Measurements from ENCODE around the gene RALGAPA2. TPM values are rescaled to one million over a fixed set of nuclear protein-coding genes. Genes with fewer than 3 reads are reported as not detected.
"Not testable (repeated sequence)": the region's sequence is repeated elsewhere in the genome, so short reads cannot be mapped to it uniquely, and the experiment has no call there.

Gene RALGAPA2
- total RNA-seq, 1 donor from 2014 or later, result 15.9 TPM

DNA sequence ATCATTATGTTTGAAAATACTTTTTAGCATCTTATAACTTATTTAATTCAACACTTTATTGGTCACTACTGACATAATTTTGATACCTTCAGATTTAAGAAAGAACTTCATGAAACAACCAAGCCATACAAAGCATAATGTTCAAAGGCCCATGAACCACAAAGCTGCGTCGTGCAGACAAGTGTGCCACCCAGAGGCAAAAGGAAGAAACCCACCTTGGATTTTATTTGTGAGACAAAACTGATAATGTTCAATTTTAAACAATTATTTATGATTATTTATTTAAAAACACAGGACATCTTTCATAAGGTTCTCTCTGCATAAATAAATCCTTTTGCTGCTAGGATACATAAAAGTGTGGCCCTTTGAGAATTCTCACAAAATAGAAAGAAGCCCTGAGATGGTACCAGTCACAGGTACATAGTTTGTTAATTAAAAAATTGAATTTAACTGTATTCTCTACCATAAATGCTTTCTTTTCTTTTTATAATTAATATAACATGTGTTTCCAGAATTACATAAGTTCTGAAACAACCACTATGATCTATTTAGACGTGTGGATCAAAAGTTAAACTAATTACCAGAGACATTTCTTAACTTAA is 143.7 kb downstream of the RALGAPA2 start:
- peak; percentile 44 for ATAC-seq

DNA sequence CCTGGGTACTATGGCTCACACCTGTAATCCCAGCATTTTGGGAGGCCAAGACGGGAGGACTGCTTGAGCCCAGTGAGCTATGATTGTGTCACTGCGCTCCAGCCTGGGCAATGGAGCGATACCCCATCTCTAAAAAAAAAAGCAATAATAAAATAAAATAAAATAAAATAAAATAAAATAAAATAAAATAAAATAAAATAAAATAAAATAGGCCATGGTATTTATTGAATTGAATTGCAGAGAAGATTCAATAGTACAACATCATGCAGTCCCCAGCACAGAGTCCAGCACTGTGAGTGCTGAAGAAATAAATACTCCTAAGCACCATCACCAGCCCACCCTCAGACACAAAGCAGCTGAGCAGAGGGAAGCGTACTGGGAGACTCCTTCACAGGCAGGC is 144.7 kb downstream of the RALGAPA2 start:
- ATAC-seq, result no peak

DNA sequence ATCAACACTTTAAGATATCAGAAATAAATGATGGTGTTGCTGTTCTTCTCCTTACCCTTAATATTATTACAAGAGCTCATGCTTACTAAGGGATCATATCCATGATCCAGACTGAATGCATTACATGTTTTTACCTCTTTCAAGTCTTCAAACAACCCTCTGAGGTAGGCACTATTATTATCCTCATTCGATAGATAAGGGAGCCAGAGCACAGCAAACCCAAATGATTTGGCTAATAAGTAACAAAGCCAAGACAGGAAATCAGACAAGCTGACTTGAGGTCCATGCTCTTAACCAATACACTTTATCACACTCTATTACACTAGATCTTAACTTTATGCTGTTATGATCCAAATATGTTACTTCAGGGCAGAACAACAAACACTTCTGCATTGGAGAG is 145.9 kb downstream of the RALGAPA2 start:
- ATAC-seq, result no peak

DNA sequence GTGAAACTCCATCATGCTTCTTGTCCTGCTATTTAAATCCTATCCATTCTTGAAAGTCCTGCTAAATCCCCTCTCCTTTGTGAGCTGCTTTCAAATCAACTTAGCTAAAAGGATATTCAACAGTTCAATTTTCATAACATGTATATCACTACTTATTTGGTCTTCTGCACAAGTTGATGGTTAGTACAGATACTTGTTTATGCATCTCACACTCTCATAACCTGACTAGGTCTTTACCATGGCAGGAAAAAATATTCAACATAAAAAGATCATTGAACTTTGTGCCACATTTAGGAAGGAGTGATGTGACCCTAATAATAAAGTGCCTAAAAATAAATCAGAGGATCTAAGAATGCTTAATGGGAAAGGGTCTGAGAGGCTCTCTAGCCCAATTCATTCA is 148.2 kb downstream of the RALGAPA2 start:
- ATAC-seq, result no peak

- no peak for ATAC-seq
These were observed 149.9 kb downstream of the RALGAPA2 start for GRCh38 chr20:20562507-20562906.

- no peak for ATAC-seq
These were observed 150.6 kb downstream of the RALGAPA2 start for GRCh38 chr20:20561841-20562240.

GRCh38 chr20:20561172-20561571 is 151.3 kb downstream of the RALGAPA2 start:
- ATAC-seq, result no peak

DNA sequence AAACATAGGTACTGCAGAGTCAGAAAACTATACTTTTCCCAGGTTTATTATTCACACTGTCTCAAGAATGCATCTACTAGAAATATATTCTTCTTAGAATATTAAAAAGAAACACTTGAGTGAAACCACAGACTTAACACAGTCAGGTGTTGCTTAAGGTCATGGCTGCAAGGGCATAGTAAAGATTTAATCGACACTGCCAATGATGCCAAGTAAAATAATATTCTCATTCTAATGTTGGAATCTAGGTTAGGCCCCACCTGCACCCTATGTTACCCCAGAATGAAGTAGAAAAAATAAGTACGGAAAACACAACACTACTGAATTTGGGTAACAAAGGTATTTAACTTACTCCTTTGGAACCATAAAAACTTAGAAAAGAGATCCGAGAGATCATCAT is 155.0 kb downstream of the RALGAPA2 start:
- no peak for ATAC-seq

- ATAC-seq, result no peak
These were observed 156.6 kb downstream of the RALGAPA2 start for GRCh38 chr20:20555838-20556237.

DNA sequence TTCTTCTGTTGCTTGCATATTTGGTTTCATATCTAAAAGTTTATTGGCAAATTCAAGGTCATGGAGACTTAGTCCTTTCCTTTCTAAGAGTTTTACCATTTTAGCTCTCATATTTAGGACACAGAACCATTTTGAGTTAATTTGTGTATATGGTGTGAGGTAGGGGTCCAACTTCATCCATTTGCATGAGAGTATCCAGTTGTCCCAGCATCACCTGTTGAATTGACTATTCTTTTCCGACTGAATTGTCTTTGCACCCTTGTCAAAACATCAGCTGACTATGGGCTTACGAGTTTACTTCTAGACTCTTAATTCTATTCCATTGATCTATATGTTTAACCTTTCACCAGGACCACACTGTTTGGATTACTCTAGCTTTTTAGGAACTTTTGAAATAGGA is 157.5 kb downstream of the RALGAPA2 start:
- ATAC-seq, result no peak

DNA sequence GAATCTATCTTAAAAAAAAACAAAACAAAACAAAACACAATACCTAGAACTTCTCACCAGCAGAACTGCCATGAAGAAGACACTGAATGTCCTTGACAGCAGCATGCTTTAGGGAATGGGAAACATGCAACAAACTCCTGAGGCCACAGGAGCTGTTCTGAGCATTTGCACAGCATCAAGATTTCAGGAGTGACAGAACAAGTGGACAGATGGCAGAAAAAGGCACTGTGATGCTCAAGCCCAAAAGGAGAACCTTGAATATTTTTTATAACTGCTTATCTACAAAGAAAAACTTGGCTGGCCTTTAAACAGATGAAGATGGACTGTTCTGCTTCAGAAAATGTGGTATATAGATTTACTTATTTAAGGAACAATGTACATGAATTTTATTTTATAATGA is 158.9 kb downstream of the RALGAPA2 start:
- ATAC-seq, result no peak

GRCh38 chr20:20552076-20552475 is 160.4 kb downstream of the RALGAPA2 start:
- ATAC-seq, result no peak

DNA sequence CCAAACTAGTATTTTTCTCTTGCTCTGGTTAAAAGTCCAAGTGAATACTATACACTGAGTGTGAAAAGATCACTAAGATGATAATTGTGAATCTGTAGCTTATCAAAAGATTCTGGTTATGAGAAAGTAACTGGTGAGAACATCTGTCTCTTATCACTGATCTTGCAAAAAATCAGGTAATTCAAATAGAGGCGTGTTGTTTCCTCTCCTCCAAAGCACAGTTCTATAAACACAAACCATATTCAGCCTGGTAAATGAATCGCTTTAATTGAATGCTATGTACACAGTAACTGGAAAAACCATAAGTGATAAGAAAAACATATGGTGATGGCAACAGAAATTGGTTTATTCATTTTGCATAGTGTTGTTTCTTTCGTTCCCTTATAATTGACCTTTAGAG is 161.0 kb downstream of the RALGAPA2 start:
- ATAC-seq, result no peak

DNA sequence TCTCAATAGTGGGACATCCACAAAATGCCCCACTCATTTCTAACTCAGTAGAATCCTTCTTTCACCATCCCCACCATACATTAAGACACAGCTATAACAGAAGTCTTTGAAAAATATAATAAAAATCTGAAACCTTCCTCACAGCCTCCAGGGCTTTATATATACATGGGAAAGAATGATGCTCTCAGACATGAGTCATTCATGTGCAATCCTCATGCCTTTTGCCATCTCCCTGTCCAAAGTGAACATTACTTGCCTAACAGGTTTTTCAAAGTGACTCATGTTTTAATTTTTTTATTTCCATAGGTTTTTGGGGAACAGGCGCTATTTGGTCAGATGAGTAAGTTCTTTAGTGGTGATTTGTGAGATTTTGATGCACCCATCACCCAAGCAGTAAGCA is 162.7 kb downstream of the RALGAPA2 start:
- ATAC-seq, result peak; percentile 89

DNA sequence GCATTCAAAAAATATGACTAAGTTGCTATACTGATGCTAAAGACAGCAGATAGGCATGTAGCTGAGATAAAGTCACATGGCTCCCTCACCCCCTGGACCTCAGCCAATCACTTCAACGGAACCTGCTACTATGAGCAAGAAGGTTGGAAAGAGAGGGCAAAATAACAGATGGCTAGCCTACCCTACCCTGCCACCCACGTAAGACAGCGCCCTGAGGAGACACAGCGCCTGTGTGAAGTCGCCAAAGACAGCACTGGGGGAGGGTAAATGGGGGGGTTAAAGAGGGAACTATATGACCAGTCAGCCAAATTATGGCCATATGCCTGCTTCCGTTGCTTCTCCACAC is 163.2 kb downstream of the RALGAPA2 start:
- ATAC-seq, result peak; percentile 32

DNA sequence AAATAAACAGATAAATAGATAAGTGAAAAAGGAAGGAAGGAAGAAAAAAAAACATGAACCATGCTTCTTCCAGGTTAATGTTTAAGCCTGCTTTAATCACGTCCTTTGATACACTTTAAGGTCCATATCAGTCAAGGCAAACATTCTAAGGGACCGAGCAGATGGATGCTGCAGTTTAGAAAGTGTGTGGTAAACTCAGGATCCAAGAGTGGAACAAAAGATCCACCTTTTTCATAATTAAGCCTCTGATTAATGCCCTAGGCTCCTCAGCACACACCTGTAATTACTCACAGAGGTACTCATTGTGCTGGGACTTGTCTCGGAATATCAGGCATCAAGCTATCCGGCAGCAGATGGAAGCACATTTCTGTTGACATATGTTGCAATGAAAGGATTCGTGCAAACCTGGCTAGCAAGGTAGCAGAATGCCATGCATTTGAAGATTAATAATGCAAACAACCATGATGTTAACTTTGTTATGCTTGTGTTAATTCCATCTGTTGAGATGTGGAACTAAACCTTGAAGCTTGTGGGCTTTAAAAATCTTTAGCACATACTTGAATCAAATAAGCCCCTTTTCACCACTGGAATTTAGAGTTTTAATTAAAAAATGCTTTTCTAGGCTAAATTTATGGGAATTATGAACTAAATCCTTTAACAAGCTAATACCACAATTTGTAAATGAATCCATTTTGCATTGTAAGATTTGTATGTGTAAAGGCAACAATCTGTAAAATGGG is 163.7 kb downstream of the RALGAPA2 start:
- peak; percentile 97 for ATAC-seq

- ATAC-seq, result no peak
These were observed 164.6 kb downstream of the RALGAPA2 start for GRCh38 chr20:20547876-20548266.

- no peak for ATAC-seq
These were observed 165.1 kb downstream of the RALGAPA2 start for GRCh38 chr20:20547221-20547875.

GRCh38 chr20:20546402-20546801 is 166.0 kb downstream of the RALGAPA2 start:
- peak; percentile 28 for ATAC-seq

DNA sequence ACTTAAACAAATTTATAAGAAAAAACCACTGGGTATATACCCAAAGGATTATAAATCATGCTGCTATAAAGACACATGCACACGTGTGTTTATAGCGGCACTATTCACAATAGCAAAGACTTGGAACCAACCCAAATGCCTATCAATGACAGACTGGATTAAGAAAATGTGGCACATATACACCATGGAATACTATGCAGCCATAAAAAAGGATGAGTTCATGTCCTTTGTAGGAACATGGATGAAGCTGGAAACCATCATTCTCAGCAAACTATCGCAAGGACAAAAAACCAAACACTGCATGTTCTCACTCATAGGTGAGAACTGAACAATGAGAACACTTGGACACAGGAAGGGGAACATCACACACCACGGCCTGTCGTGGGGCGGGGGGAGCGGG is 169.1 kb downstream of the RALGAPA2 start:
- ATAC-seq, result not testable (repeated sequence)

GRCh38 chr20:20536240-20536933 is 176.1 kb downstream of the RALGAPA2 start:
- ATAC-seq, result no peak

GRCh38 chr20:20535051-20535450 is 177.4 kb downstream of the RALGAPA2 start:
- ATAC-seq, result no peak

GRCh38 chr20:20531283-20531682 is 181.2 kb downstream of the RALGAPA2 start:
- no peak for ATAC-seq
